ENCODE measurements around the gene MT1H. TPM values are rescaled to one million over a fixed set of nuclear protein-coding genes. Genes with fewer than 3 reads are reported as not detected.

Gene MT1H
- total and polyA plus RNA-seq, 2 of the 13 experiments (the other 11 are each of a cell fraction or from before 2014, with no cell fraction given), result 0.60 TPM; not detected in 1

DNA sequence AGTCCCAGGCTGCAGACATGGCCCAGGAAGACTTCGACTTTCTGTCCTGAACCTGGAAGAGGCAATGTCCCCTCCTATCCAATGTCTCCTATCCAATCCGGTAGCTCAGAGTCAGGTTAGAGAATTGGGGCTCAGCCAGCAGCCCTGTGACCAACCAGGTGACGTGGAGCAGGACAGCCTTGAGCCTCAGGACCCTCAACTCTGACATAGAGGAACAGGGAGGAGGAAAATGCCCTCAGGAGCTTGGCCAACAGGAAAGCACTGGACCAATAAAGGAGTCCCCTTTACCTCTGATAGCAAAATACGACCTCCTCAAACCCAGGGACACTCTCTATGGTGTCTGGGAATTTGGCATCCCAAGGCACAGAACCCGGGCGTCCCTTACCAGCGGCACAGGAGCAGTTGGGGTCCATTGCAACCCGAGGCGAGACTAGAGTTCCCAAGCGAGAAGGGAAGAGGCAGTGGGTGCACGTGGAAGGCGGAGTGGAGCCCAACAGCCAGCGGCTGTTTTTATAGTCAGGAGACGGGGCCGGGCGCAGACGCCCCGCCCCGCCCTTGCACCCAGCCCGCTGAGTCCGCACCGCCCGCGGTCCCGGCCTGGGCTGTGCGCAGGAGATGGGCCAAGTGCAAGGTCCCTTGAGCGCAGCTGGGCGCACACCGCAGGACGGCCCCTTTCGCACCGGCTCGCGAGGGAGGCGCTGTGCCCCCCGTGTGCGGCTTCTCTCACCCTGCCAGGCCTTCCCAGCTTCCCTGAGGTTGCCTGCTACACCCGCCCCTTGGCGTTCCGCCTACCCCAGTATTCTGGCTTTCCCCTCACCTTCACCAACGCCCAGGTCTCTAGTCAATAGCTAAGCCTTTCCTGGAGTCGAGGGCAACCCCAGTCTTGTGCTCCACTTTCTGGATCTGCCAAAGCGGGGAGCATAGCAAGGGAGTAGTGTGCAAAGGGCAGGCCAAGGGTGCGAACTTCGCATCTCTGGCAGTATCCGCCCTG is 1.7 kb upstream of the MT1H start, which contains the start of gene MT1G (continued):
- TF ChIP-seq, protein P1, sequence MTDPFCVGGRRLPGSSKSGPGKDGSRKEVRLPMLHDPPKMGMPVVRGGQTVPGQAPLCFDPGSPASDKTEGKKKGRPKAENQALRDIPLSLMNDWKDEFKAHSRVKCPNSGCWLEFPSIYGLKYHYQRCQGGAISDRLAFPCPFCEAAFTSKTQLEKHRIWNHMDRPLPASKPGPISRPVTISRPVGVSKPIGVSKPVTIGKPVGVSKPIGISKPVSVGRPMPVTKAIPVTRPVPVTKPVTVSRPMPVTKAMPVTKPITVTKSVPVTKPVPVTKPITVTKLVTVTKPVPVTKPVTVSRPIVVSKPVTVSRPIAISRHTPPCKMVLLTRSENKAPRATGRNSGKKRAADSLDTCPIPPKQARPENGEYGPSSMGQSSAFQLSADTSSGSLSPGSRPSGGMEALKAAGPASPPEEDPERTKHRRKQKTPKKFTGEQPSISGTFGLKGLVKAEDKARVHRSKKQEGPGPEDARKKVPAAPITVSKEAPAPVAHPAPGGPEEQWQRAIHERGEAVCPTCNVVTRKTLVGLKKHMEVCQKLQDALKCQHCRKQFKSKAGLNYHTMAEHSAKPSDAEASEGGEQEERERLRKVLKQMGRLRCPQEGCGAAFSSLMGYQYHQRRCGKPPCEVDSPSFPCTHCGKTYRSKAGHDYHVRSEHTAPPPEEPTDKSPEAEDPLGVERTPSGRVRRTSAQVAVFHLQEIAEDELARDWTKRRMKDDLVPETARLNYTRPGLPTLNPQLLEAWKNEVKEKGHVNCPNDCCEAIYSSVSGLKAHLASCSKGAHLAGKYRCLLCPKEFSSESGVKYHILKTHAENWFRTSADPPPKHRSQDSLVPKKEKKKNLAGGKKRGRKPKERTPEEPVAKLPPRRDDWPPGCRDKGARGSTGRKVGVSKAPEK (CRISPR knock-in tag; IDR thresholded peaks at IDR 0.05; ENCODE audit: borderline replicate concordance), result 0 out of 2 replicates have a peak, but pooled peaks have one; percentile 15
- TF ChIP-seq, protein P2, sequence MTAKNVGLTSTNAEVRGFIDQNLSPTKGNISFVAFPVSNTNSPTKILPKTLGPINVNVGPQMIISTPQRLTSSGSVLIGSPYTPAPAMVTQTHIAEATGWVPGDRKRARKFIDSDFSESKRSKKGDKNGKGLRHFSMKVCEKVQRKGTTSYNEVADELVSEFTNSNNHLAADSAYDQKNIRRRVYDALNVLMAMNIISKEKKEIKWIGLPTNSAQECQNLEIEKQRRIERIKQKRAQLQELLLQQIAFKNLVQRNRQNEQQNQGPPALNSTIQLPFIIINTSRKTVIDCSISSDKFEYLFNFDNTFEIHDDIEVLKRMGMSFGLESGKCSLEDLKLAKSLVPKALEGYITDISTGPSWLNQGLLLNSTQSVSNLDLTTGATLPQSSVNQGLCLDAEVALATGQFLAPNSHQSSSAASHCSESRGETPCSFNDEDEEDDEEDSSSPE (CRISPR knock-in tag; IDR thresholded peaks at IDR 0.05), result 0 out of 2 replicates have a peak, but pooled peaks have one; percentile 15
- TF ChIP-seq ZNF703 (CRISPR knock-in tag; IDR thresholded peaks at IDR 0.05; ENCODE audit: borderline replicate concordance), result no peak
- no peak for TF ChIP-seq ZSCAN31 (CRISPR knock-in tag; IDR thresholded peaks at IDR 0.05; ENCODE audit: low read depth)
- TF ChIP-seq, protein P3, sequence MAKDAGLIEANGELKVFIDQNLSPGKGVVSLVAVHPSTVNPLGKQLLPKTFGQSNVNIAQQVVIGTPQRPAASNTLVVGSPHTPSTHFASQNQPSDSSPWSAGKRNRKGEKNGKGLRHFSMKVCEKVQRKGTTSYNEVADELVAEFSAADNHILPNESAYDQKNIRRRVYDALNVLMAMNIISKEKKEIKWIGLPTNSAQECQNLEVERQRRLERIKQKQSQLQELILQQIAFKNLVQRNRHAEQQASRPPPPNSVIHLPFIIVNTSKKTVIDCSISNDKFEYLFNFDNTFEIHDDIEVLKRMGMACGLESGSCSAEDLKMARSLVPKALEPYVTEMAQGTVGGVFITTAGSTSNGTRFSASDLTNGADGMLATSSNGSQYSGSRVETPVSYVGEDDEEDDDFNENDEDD (CRISPR knock-in tag; IDR thresholded peaks at IDR 0.05; ENCODE audit: borderline replicate concordance), result peak; percentile 53; the same call in 1 of the 2 replicates
- TF ChIP-seq, protein P4, sequence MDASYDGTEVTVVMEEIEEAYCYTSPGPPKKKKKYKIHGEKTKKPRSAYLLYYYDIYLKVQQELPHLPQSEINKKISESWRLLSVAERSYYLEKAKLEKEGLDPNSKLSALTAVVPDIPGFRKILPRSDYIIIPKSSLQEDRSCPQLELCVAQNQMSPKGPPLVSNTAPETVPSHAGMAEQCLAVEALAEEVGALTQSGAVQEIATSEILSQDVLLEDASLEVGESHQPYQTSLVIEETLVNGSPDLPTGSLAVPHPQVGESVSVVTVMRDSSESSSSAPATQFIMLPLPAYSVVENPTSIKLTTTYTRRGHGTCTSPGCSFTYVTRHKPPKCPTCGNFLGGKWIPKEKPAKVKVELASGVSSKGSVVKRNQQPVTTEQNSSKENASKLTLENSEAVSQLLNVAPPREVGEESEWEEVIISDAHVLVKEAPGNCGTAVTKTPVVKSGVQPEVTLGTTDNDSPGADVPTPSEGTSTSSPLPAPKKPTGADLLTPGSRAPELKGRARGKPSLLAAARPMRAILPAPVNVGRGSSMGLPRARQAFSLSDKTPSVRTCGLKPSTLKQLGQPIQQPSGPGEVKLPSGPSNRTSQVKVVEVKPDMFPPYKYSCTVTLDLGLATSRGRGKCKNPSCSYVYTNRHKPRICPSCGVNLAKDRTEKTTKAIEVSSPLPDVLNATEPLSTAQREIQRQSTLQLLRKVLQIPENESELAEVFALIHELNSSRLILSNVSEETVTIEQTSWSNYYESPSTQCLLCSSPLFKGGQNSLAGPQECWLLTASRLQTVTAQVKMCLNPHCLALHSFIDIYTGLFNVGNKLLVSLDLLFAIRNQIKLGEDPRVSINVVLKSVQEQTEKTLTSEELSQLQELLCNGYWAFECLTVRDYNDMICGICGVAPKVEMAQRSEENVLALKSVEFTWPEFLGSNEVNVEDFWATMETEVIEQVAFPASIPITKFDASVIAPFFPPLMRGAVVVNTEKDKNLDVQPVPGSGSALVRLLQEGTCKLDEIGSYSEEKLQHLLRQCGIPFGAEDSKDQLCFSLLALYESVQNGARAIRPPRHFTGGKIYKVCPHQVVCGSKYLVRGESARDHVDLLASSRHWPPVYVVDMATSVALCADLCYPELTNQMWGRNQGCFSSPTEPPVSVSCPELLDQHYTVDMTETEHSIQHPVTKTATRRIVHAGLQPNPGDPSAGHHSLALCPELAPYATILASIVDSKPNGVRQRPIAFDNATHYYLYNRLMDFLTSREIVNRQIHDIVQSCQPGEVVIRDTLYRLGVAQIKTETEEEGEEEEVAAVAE (CRISPR knock-in tag; IDR thresholded peaks at IDR 0.05; ENCODE audit: borderline replicate concordance), result no peak
- TF ChIP-seq KDM3A (CRISPR knock-in tag; IDR thresholded peaks at IDR 0.05; ENCODE audit: low read depth), result peak; percentile 65; the same call in 1 of the 2 replicates
- TF ChIP-seq, protein P5, sequence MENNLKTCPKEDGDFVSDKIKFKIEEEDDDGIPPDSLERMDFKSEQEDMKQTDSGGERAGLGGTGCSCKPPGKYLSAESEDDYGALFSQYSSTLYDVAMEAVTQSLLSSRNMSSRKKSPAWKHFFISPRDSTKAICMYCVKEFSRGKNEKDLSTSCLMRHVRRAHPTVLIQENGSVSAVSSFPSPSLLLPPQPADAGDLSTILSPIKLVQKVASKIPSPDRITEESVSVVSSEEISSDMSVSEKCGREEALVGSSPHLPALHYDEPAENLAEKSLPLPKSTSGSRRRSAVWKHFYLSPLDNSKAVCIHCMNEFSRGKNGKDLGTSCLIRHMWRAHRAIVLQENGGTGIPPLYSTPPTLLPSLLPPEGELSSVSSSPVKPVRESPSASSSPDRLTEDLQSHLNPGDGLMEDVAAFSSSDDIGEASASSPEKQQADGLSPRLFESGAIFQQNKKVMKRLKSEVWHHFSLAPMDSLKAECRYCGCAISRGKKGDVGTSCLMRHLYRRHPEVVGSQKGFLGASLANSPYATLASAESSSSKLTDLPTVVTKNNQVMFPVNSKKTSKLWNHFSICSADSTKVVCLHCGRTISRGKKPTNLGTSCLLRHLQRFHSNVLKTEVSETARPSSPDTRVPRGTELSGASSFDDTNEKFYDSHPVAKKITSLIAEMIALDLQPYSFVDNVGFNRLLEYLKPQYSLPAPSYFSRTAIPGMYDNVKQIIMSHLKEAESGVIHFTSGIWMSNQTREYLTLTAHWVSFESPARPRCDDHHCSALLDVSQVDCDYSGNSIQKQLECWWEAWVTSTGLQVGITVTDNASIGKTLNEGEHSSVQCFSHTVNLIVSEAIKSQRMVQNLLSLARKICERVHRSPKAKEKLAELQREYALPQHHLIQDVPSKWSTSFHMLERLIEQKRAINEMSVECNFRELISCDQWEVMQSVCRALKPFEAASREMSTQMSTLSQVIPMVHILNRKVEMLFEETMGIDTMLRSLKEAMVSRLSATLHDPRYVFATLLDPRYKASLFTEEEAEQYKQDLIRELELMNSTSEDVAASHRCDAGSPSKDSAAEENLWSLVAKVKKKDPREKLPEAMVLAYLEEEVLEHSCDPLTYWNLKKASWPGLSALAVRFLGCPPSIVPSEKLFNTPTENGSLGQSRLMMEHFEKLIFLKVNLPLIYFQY (CRISPR knock-in tag; IDR thresholded peaks at IDR 0.05; ENCODE audit: borderline replicate concordance), result no peak
- TF ChIP-seq ZBTB38 (CRISPR knock-in tag; IDR thresholded peaks at IDR 0.05), result peak; percentile 60
- peak; percentile 40; the same call in 1 of the 2 replicates for TF ChIP-seq ZNF501 (CRISPR knock-in tag; IDR thresholded peaks at IDR 0.05)
- TF ChIP-seq NCOA2 (CRISPR knock-in tag; IDR thresholded peaks at IDR 0.05), result peak; percentile 17; the same call in 1 of the 2 replicates
- 0 out of 2 replicates have a peak, but pooled peaks have one; percentile 61 for TF ChIP-seq ZFP62 (CRISPR knock-in tag; IDR thresholded peaks at IDR 0.05)
- TF ChIP-seq BORCS8-MEF2B (CRISPR knock-in tag; IDR thresholded peaks at IDR 0.05), result peak; percentile 72

All from HepG2 (cell line).